GM18907 (cell line): ENCODE measurements around the gene HMGCR.
A peak's percentile ranks its signal among the peaks of the same experiment; 100 is the strongest.

Experiments
- ATAC-seq: cut with Tn5 transposase; IDR thresholded peaks from one replicate; pipeline ENCODE4 v1.9.1; 2021; ENCODE audit warnings: mild to moderate bottlenecking, moderate library complexity; ENCODE audit not compliant: unreplicated experiment

Gene HMGCR

DNA sequence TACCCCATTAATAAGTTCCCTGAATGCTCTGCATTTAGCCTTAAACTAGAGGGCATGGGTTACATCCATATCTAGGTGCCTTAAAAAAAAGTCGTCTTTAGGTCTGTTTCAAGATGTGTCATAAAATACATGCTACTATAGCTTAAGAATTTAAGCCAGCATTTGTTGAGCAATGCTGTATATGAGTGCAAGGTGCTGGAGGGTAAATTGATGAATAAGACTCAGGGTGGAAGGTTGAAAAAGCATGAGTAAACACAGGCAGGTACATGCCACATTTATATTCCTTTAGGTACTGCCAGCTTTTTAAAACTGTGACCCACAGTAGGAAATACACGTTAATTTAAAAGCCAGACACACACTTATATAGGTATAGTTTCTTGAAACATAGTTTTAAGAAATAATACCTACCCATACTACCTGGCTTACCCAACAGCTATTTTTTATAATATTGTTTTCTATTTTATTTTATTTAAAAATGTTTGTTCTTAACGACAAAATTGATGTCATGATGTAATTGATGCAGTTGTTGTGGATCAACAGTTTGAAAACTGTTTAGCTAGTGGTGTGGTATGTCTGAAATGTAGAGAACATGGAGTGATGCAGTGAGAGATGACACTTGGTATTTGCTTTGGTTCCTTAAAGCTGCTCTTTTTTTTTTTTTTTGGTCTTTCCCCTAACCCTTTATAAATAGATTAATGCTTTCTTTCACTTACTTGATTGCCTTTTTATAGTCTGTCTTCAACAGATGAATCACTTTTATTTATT, 3.9 kb downstream of the HMGCR start:
- no peak for ATAC-seq

DNA sequence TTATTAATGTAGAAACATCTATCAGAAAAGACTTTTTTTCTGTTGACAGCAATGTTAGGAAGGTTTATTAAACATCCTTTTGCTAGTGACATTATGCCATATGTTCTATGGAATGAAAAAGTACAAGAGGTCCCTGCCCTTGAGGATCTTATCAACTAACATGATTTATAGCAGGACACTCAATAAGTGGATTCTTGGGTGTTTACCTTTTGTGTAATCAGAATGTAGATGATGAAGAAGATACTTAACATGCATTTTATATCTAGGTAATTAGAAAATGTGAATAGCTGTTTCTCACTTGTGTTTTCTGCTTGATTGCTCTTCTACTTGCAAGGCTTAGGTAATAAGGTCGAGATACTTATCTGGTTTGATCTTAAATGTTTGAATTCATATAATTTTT, 4.9 kb downstream of the HMGCR start:
- ATAC-seq = no peak

DNA sequence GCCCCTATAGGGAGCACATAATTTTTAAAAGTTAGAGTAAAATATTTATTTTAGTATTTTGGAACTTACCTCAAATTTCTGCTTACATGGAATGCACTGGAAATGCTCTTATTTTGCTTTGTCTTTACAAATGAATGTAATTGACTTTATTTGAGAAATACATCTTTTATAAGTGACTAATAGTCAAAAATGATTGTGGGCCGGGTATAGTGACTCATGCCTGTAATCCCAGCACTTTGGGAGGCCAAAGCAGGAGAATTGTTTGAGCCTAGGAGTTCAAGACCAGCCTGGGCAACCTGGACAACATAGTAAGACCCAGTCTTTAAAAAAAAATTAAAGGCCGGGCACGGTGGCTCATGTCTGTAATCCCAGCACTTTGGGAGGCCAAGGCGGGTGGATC, 5.8 kb downstream of the HMGCR start:
- ATAC-seq = no peak

DNA sequence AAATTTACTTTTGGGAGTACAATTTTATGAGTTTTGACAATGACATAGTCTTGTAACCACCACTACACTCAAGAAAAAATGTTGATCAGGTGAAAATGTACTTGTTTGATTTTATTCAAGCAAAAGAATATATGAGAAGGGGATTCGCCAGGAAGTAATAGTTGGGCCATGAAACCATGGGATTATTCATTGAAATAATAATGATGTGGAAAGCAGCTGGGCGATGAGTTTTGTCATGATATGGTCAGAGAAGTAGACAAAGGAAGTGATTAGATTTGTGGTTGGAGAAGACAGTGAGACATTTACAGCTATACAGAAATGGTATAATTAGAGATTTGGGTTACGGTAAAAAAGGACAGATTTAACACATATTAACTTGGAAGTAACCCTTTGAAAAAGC, 11.2 kb downstream of the HMGCR start:
- ATAC-seq = no peak

DNA sequence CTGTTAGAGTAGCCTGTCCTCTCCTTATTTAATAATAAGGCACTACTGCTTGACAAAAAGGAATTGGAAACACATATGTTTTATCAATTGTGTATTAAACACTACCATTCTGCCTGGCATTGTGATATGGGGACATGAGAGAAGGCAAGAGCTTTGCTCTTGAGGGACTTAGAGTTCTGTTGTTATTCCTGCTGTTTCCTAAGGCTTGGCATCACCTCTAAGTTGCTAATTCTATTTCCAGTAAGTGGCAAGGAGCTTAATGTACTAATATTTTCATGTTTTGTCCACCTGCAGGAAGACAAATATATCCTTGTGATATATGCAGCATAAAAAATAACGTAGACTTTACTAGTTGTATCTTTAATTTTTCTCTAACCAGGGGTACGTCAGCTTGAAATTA, 12.6 kb downstream of the HMGCR start:
- ATAC-seq = no peak

DNA sequence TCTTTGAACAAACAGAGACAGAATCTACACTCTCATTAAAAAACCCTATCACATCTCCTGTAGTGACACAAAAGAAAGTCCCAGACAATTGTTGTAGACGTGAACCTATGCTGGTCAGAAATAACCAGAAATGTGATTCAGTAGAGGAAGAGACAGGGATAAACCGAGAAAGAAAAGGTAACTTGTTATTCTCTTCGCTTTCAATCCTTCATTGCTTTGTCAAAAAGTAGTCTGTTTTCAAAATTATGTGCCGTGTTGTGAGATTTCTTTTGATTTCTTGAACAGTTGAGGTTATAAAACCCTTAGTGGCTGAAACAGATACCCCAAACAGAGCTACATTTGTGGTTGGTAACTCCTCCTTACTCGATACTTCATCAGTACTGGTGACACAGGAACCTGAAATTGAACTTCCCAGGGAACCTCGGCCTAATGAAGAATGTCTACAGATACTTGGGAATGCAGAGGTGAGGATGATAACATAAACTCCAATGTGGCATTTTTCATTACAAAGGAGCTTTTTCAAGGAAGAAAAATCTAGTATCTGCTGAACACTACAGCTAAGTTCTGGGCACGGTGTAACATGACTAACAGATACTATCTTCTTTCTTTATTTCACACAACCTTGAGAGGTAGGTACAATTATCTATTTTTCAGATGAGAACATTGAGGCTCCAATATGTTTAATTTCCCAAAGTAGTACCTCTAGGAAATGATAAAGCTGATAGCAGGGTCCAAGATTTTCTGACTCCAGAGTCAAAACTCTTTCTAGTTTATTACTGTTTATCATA, 14.3 kb downstream of the HMGCR start:
- ATAC-seq = no peak

DNA sequence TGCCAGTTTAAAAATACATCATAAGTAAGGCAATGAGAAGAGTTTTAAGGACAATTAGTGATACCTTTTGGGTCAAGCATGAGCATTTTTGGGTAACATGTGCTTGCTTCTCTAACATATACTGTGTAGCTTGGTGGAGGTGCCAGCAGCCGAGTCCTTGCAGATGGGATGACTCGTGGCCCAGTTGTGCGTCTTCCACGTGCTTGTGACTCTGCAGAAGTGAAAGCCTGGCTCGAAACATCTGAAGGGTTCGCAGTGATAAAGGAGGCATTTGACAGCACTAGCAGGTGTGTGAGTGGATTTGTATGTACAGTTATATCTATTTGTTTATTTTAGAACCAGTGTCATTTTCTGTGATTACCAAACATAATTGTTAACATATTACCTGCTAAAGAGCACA, 18.2 kb downstream of the HMGCR start:
- ATAC-seq = no peak

DNA sequence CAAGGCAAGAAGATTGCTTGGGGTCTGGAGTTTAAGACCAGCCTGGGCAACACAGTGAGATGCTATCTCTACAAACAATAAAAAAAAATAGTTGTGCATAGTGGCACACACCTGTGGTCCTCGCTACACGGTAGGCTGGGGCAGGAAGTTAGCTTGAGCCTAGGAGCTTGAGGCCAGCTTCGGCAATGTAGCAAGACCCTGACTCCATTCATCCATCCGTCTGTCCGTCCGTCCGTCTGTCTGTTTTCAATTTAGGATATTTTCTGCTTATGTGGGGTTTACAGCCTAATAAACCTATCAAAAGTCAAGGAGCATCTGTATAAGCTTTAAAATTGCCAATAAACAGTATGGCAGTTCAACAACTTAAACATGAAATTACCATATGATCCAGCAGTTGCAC, 19.7 kb downstream of the HMGCR start:
- ATAC-seq = no peak

DNA sequence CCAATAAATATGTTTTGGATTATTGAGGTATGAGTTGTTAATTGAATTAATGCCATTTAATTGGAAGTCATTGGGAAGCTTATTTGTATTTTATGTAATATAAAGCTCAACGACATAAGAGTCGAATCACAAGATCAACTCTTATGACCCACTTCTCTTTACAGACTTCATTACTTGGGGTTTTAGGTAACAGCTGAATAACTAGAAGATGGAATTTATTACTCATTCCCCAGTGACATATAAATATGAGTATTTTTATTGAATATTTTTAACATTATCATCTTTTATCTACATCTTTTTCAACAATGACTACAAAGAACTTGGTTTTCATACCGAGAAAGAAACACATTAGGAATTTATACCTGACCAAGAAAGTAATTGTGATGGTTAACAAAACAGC, 21.1 kb downstream of the HMGCR start:
- ATAC-seq = no peak

DNA sequence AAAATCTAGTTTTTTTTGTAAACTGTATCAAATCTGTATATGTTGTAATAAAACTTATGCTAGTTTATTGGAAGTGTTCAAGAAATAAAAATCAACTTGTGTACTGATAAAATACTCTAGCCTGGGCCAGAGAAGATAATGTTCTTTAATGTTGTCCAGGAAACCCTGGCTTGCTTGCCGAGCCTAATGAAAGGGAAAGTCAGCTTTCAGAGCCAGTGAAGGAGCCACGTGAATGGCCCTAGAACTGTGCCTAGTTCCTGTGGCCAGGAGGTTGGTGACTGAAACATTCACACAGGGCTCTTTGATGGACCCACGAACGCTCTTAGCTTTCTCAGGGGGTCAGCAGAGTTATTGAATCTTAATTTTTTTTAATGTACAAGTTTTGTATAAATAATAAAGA, 24.3 kb downstream of the HMGCR start:
- ATAC-seq = no peak

DNA sequence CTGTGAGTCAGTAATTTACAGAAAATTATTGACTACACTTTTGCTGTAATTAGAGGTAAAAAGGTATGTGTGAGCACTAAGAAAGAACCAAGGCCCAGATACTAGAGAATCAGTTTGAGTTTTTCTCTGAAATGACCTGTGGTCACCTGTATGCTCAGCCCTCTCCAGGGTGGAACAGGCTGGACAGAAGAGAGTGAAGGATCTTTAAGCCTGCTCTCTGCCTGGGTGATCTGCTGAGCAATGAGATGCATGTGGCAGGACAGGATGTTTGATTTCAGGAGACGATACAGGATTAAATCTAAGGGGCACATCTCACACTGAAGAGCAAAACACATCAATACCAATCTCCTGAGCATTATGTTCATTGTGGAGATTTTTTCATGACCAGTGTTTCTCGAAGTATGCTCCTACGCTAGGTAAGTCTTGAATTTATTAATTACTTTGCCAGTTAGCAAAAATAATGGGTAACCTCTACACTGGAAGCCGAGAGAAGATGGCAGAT, 25.5 kb downstream of the HMGCR start:
- no peak for ATAC-seq

DNA sequence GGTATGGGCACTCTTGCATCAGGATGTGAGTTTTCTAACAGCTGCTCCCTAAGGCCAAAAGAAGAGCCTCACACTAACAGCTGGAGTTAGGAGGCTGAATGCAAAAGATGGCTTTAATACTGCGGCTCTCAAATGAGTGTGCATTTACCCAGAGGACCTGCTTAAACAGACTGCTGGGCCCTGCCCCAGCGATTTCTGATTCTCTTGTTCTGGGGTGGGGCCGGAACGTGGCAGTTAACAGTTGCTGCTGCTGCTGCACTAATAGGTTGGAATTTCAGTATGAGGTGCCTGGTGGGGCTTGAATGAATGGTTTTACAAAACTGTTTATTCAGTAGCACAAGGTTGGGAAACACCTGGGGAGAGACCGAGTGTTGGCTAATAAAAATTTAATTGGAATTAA, 26.1 kb downstream of the HMGCR start:
- no peak for ATAC-seq

DNA sequence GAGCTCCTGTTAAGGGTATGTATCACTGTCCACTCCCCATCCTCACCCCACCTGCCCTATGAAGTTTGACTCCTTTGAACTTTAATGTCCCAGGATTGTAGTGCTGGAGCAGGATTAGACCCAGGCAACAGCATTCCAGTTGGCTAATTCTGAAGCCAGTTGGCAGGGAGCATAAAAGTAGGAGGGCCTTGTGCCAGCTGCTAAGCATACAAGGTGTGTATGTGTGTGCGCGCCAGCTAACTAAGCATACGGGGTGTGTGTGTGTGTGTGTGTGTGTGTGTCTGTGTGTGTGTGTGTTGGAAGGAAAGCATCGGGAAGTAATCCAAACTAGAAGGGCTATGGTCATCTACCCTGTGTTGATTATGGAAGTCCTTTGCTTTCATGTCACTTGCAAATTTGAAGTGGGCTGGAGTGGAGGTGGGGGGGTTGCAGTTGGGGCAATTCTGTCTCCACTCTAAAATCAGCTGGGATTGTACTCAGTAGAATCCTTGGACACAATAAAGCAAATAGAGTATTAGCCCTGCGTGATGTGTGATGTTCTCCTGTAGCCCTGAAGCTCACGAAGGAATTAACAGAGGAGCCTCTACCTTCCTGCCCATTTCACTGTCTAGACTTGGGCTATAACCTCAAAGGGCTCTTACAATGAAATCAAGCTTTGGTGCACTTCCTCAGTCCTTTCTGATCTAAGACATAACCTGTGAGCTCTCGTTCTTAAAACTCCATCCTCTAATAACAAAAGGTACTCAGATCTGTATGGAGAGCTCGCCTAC, 26.9 kb downstream of the HMGCR start:
- no peak for ATAC-seq

DNA sequence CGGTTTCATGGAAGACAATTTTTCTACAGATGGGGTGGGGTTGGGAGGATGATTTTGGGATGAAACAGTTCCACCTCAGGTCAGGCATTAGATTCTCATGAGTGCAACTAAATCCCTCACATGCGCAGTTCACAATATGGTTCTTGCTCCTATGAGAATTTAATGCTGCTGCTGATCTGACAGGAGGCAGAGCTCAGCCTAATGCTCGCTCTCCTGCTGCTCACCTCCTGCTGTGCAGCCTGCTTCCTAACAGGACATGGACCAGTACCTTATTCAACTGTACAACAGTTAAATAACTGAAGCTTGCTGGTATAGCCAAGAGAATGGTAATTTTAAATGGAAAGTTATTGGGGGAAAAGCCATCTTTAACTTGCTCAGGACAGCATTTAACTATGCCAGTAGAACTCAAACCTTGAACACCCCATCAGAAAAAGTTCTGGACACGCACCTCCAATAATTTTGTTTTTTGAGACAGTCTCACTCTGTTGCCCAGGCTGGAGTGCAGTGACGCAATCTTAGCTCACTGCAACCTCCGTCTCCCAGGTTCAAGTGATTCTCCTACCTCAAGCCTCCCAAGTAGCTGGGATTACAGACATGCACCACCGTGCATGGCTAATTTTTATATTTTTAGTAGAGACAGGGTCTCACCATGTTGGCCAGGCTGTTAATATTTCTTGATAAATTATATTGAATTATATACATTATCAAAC, 27.7 kb downstream of the HMGCR start:
- ATAC-seq = no peak

DNA sequence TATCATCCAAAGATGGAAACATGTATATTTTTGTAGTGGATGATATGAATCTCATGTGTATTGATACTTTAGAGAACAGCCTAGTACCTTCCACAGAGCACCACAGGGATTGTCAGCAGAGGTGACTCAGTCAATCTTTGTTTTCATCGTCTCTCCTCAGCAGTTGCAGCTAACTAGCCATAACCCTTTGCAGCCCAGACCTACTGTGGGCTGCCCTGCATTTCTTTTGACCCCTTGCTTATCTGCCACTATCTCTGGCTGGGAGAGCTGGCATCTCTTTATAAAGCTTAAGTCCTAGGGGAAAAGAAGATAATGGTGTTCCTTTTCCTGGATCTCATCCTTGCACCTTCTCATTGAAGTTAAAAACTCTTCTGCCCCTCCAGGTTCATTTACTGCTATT, 28.7 kb downstream of the HMGCR start:
- ATAC-seq = no peak

DNA sequence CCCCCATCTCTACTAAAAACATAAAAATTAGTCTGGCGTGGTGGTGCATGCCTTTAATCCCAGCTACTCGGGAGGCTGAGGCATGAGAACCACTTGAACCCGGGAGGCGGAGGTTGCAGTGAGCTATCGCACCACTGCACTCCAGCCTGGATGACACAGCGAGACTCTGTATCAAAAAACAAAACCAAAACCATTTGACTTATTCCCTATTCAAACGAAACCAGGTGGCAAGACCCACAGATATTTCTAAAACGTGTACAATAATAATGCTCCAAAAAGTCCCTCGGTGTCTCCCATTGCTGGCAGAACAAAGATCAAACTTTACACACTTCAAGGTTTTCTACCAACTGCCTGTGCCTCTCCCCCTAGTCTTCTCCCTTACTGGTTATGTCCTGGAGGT, 29.8 kb downstream of the HMGCR start:
- ATAC-seq = peak; percentile 69

DNA sequence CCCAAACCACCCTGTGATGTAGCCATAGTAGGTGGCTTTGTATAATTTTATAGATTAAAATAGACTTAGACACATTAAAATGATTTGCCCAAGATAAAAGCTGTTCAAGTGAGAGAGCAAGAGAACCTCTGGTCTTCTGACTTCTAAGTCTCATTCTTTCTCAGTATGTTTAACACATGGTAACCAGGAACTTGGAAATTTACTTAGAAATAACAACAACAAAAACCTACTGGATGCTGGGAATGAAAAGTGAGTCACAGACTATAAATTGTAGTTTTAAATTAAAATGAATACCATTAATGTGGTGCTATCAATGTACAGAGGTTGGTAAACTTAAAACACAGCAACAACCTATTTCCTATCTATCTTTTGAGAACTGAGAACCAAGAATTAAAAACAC, 30.4 kb downstream of the HMGCR start:
- ATAC-seq = no peak

DNA sequence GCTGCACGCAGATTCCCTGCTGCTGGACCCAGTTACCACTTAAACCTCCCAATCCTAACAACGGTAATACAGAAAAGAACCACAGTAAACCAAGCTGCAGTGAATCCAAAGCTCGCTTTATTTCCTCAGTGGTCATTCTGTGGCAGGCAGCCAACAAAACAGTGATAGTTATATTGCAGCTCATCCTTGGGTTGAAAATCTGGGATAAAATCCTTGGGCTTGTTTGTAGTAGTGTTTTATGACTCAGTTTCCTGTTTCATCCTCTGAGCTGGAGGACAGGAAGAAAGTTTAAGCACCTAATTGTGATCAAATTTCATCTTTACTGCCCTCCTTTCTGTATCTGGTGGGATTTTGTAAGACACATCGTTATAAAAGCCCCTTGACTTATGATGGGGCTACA, 31.4 kb downstream of the HMGCR start:
- ATAC-seq = no peak

DNA sequence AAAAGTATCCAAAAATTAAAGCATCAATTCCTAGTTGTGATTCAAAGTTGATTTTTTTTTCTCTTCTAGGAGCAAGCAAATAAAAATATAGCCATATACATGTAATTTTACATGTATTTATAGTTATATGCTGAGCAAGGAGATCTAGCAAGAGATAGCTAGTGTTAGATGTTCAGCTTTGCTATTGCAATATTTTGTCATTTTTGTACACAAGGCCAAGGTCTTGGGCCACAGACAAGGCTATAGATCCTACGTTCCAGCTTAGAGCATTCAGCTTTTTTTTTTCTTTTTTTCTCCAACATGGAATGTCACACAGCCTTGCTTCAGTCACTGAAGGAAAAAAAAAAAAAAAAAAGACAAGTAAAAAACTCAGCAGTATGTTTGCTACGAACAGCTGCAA, 36.8 kb downstream of the HMGCR start:
- no peak for ATAC-seq

DNA sequence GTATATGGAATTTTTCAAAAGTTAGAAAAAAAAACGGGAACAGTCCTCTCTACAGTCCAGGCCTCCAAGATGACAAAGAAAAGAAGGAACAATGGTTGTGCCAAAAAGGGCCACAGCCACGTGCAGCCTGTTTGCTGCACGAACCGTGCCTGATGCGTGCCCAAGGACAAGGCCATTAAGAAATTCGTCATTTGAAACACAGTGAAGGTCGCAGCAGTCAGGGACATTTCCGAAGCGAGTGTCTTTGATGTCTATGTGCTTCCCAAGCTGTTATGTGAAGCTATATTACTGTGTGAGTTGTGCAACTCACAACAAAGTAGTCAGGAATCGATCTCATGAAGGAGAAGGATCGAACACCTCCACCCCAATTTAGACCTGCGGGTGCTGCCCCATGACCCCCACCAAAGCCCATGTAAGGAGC, 37.4 kb downstream of the HMGCR start:
- no peak for ATAC-seq

DNA sequence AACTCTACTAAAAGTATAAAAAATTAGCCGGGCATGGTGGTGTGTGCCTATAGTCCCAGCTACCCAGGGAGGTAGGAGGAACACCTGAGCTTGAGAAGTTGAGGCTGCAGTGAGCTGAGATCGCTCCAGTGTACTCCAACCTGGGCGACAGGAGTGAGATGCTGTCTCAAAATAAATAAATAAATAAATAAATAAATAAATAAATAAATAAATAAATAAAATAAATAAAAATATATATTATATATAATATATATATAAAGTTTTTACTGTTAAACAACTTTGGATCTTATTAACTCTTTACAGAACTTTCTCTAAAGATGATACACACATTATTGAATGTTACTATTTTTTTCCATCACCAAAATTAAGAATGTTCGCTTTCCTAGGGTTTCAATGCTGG, 38.4 kb downstream of the HMGCR start:
- no peak for ATAC-seq
